HFFc6 (cell line): ENCODE results near the gene RABGAP1. TPM values are rescaled to one million over a fixed set of nuclear protein-coding genes. Genes with fewer than 3 reads are reported as not detected.

ENCODE experiments used
- DNase-seq: peaks from one replicate; pipeline ENCODE4 v3.0.0-alpha.2; 2018
- H3K27ac Mint-ChIP-seq: 2 replicates; pipeline ENCODE4 v1.8.0; 2020; ENCODE audit warnings: mild to moderate bottlenecking, mixed read lengths
- H3K27me3 Mint-ChIP-seq: 2 replicates; pipeline ENCODE4 v1.8.0; 2021; ENCODE audit warnings: mild to moderate bottlenecking, moderate library complexity, mixed read lengths; ENCODE audit not compliant: insufficient read depth
- H3K36me3 Mint-ChIP-seq: 2 replicates; pipeline ENCODE4 v1.8.0; 2021; ENCODE audit warnings: low read depth, mixed read lengths
- H3K4me1 Mint-ChIP-seq: 2 replicates; pipeline ENCODE4 v1.8.0; 2020; ENCODE audit warnings: low read depth, mixed read lengths
- H3K4me3 Mint-ChIP-seq: 2 replicates; pipeline ENCODE4 v1.8.0; 2020; ENCODE audit warnings: mild to moderate bottlenecking, moderate library complexity, mixed read lengths
- H3K9me3 Mint-ChIP-seq: 2 replicates; pipeline ENCODE4 v1.8.0; 2020; ENCODE audit warnings: mild to moderate bottlenecking, mixed read lengths
- total RNA-seq, 6 experiments: library from RNA; stranded (reverse); fragmentation: NEBNext Ultra II Directional; extraction: Animal tissue kit (Norgen Biotek cat#: 25700); gene quantifications; 2 replicates in 1 of 6; 3 replicates in 5 of 6; pipeline ENCODE4 v1.2.3, GENCODE V29; 2021
- TF ChIP-seq, protein P1 (sequence below): fragments of 200-600 bp; sonication (generic); IDR thresholded peaks from 2 replicates; pipeline ENCODE4 v1.5.0; 2021; ENCODE audit warnings: antibody characterized with exemption, mild to moderate bottlenecking

The RABGAP1 gene
- total RNA-seq, 6 experiments from 2014 or later, result 29.0 to 39.3 (median 33.9) TPM

GRCh38 chr9:122929796-122930354, 10.9 kb upstream of the RABGAP1 start:
- DNase-seq, result no peak
- peaks cover 11% of the 10 kb centered on the region for H3K4me1 Mint-ChIP-seq
- no peaks in the 10 kb centered on the region; the same call in 1 of the 2 replicates for H3K36me3 Mint-ChIP-seq
- H3K27ac Mint-ChIP-seq, result no peak overlapping the region
- H3K9me3 Mint-ChIP-seq, result no peaks in the 10 kb centered on the region
- H3K27me3 Mint-ChIP-seq, result no peaks in the 10 kb centered on the region
- TF ChIP-seq, protein P1, sequence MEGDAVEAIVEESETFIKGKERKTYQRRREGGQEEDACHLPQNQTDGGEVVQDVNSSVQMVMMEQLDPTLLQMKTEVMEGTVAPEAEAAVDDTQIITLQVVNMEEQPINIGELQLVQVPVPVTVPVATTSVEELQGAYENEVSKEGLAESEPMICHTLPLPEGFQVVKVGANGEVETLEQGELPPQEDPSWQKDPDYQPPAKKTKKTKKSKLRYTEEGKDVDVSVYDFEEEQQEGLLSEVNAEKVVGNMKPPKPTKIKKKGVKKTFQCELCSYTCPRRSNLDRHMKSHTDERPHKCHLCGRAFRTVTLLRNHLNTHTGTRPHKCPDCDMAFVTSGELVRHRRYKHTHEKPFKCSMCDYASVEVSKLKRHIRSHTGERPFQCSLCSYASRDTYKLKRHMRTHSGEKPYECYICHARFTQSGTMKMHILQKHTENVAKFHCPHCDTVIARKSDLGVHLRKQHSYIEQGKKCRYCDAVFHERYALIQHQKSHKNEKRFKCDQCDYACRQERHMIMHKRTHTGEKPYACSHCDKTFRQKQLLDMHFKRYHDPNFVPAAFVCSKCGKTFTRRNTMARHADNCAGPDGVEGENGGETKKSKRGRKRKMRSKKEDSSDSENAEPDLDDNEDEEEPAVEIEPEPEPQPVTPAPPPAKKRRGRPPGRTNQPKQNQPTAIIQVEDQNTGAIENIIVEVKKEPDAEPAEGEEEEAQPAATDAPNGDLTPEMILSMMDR, result no peak
- no peak overlapping the region for H3K4me3 Mint-ChIP-seq

DNA sequence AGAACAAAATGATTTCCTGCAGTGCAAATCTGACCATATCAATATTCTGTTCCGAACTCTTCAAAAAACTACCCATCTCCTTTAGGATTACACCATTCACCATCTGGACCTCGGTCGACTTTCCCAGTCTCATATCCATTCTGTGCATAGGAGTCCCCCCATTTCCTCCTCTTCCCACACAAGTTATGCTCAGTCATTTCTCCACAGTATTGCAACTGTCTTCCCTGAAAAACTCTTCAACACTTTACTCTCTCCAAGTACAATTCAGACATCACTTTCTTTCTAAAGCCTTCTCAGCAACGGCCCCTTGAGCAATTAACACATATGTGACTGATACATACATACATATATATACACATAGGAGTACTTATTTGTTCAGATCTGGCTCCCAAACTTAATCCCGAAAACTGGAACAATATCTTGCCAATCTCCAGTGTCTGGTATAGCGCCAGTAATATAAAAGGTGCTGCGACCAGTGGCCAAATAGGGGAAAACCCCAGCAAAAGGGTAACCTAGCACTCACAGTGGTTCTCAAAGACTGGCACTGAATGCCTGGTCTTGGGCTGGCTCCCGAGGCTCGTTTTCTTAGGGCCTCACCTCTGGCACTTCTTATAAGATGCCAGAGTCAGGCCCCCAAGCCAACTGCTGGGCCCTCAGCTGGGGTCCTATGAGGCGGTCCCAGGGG, 10.1 kb upstream of the RABGAP1 start:
- no peak overlapping the region for H3K4me3 Mint-ChIP-seq
- H3K36me3 Mint-ChIP-seq, result no peaks in the 10 kb centered on the region; the same call in 1 of the 2 replicates
- peaks cover 11% of the 10 kb centered on the region for H3K4me1 Mint-ChIP-seq
- H3K27ac Mint-ChIP-seq, result no peak overlapping the region
- no peaks in the 10 kb centered on the region for H3K9me3 Mint-ChIP-seq
- TF ChIP-seq, protein P1, result peak; percentile 28
- H3K27me3 Mint-ChIP-seq, result no peaks in the 10 kb centered on the region
- DNase-seq, result peak; percentile 16

- DNase-seq, result peak; percentile 90
- Mint-ChIP-seq H3K27me3 (no peaks in the 10 kb centered on the region), H3K27ac (no peak within 1 kb of the TSS; the same call in 1 of the 2 replicates), H3K4me3 (no peak within 1 kb of the TSS), H3K4me1 (peaks cover 11% of the 10 kb centered on the region), H3K9me3 (no peaks in the 10 kb centered on the region), H3K36me3 (no peaks in the 10 kb centered on the region; the same call in 1 of the 2 replicates)
- TF ChIP-seq, protein P1, result no peak; the same call in 1 of the 2 replicates
Measured at GRCh38 chr9:122931226-122932121, 9.3 kb upstream of the RABGAP1 start, which contains the start of gene ZBTB26. Gene ZBTB26, minus strand, starts transcription at chr9:122931512. Its CDS starts 11,578 bp downstream, at chr9:122919934.

GRCh38 chr9:122936464-122936863, 4.4 kb upstream of the RABGAP1 start:
- DNase-seq, result no peak
- H3K9me3 Mint-ChIP-seq, result no peaks in the 10 kb centered on the region
- TF ChIP-seq, protein P1, result no peak
- H3K4me3 Mint-ChIP-seq, result no peak overlapping the region
- H3K4me1 Mint-ChIP-seq, result peaks cover 23% of the 10 kb centered on the region
- no peak overlapping the region for H3K27ac Mint-ChIP-seq
- peaks cover 8% of the 10 kb centered on the region for H3K36me3 Mint-ChIP-seq
- no peaks in the 10 kb centered on the region for H3K27me3 Mint-ChIP-seq

GRCh38 chr9:122936883-122937282, 3.9 kb upstream of the RABGAP1 start:
- Mint-ChIP-seq H3K4me3 (no peak overlapping the region), H3K9me3 (no peaks in the 10 kb centered on the region), H3K4me1 (peaks cover 27% of the 10 kb centered on the region), H3K27ac (no peak overlapping the region), H3K27me3 (no peaks in the 10 kb centered on the region), H3K36me3 (peaks cover 8% of the 10 kb centered on the region)
- no peak for DNase-seq
- TF ChIP-seq, protein P1, result no peak
